Measurements from ENCODE around the gene ATP10A. TPM values are rescaled to one million over a fixed set of nuclear protein-coding genes. Genes with fewer than 3 reads are reported as not detected.

The ATP10A gene
- total RNA-seq, 4 donors from 2014 or later, result 8.1 to 36.0 (median 17.9) TPM

- Histone ChIP-seq H3K36me3 (peaks cover 0 to 13% (median 0%) of the 10 kb centered on the region in 3 donors), H3K27me3 (no peaks in the 10 kb centered on the region), H3K4me3 (no peak overlapping the region), H3K27ac (no peak overlapping the region), H3K9me3 (no peaks in the 10 kb centered on the region), H3K4me1 (peaks cover 0 to 24% (median 3%) of the 10 kb centered on the region in 4 donors)
- 70 to 92% methylated on average over 3 of the region's 3 CpGs for WGBS, 2 donors
- no peak for TF ChIP-seq EP300 (IDR thresholded peaks at IDR 0.05)
- TF ChIP-seq POLR2A (IDR thresholded peaks at IDR 0.05), result no peak
- TF ChIP-seq CTCF (IDR thresholded peaks at IDR 0.05), result no peak
- no peak for DNase-seq (ENCODE audit: low spot score in 2 of 2)
Measured at GRCh38 chr15:25783134-25783533, 80.0 kb downstream of the ATP10A start.

- WGBS, 2 donors, result 91 to 93% methylated on average over 27 to 28 of the region's 28 CpGs
- Histone ChIP-seq H3K4me1 (peaks cover 0 to 13% (median 0%) of the 10 kb centered on the region in 4 donors), H3K27me3 (no peaks in the 10 kb centered on the region), H3K9me3 (no peaks in the 10 kb centered on the region), H3K4me3 (no peak overlapping the region), H3K27ac (no peak overlapping the region), H3K36me3 (peaks cover 0 to 13% (median 0%) of the 10 kb centered on the region in 3 donors)
- TF ChIP-seq CTCF (IDR thresholded peaks at IDR 0.05), result no peak
- TF ChIP-seq POLR2A (IDR thresholded peaks at IDR 0.05), result no peak
- TF ChIP-seq EP300 (IDR thresholded peaks at IDR 0.05), result no peak
- no peak for DNase-seq (ENCODE audit: low spot score in 2 of 2)
Measured at GRCh38 chr15:25780479-25781255, 82.5 kb downstream of the ATP10A start.

GRCh38 chr15:25778161-25778560 is 85.0 kb downstream of the ATP10A start:
- Histone ChIP-seq H3K4me3 (no peak overlapping the region), H3K27me3 (no peaks in the 10 kb centered on the region), H3K36me3 (peaks cover 0 to 13% (median 0%) of the 10 kb centered on the region in 3 donors), H3K4me1 (peaks cover 0 to 13% (median 0%) of the 10 kb centered on the region in 4 donors), H3K27ac (no peak overlapping the region), H3K9me3 (no peaks in the 10 kb centered on the region)
- DNase-seq (ENCODE audit: low spot score in 2 of 2), result no peak
- WGBS, 2 donors, result 89 to 90% methylated on average over 1 of the region's 1 CpG
- TF ChIP-seq POLR2A (IDR thresholded peaks at IDR 0.05) (no peak), CTCF (IDR thresholded peaks at IDR 0.05) (no peak), EP300 (IDR thresholded peaks at IDR 0.05) (no peak)

DNA sequence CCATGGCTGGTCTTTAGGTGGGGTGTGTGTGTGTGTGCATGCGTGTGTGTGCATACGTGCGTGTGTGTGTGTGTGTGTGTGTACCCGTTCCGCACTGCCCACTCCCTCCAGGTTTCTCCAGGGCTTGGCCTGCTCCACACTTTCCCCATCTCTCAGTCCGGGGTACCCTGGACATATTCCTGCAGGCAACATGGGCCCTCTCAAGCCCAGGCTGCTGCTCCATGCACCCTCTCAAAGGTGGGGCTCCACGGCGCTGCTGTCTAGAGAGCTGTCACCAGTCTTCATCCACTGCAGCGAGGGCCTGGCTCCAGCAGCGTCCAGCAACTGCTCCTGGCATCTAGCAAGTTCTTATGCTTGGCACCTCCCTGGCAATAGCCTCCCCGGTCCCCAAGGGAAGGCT is 86.1 kb downstream of the ATP10A start:
- Histone ChIP-seq H3K36me3 (peaks cover 0 to 13% (median 0%) of the 10 kb centered on the region in 3 donors), H3K27ac (no peak overlapping the region), H3K27me3 (no peaks in the 10 kb centered on the region), H3K4me3 (no peak overlapping the region), H3K4me1 (peaks cover 0 to 13% (median 0%) of the 10 kb centered on the region in 4 donors), H3K9me3 (no peaks in the 10 kb centered on the region)
- TF ChIP-seq EP300 (IDR thresholded peaks at IDR 0.05), result no peak
- DNase-seq (ENCODE audit: low spot score in 2 of 2), result no peak
- 85% methylated on average over 11 of the region's 11 CpGs for WGBS, 2 donors

GRCh38 chr15:25776071-25776746 is 86.9 kb downstream of the ATP10A start:
- DNase-seq (ENCODE audit: low spot score in 2 of 2), result no peak
- TF ChIP-seq POLR2A (IDR thresholded peaks at IDR 0.05) (no peak), CTCF (IDR thresholded peaks at IDR 0.05) (no peak), EP300 (IDR thresholded peaks at IDR 0.05) (no peak)
- Histone ChIP-seq H3K4me3 (no peak overlapping the region), H3K36me3 (peaks cover 0 to 13% (median 0%) of the 10 kb centered on the region in 3 donors), H3K27ac (peak overlapping the region in 1 of 4 donors; percentile 14), H3K4me1 (peaks cover 0 to 20% (median 0%) of the 10 kb centered on the region in 4 donors), H3K9me3 (no peaks in the 10 kb centered on the region), H3K27me3 (no peaks in the 10 kb centered on the region)
- 87 to 90% methylated on average over 15 of the region's 15 CpGs for WGBS, 2 donors
